Lung (tissue), 12 donors: ENCODE data around the gene ARPC2. TPM values are rescaled to one million over a fixed set of nuclear protein-coding genes. Genes with fewer than 3 reads are reported as not detected.

Source experiments
- ATAC-seq: fragments of 200-7000 bp; cut with Tn5 transposase; one replicate; pipeline ENCODE4 v1.9.1; 2020; ENCODE audit warnings: moderate number of reproducible peaks; ENCODE audit not compliant: insufficient read depth, low FRiP score
- DNase-seq, 3 donors: peaks; one replicate each; pipeline ENCODE4 v3.0.0-alpha.2; 2013 to 2017
- H3K27ac ChIP-seq, 2 donors: one replicate each; pipeline ENCODE4 v1.5.1; 2013; ENCODE audit warnings: mild to moderate bottlenecking in 2 of 2, moderate library complexity in 2 of 2, control low read depth in 1 of 2, inconsistent platforms in 1 of 2, low read depth in 1 of 2, low read length in 1 of 2
- H3K27me3 ChIP-seq, 3 donors: one replicate each; pipeline ENCODE4 v1.5.1; 2013; ENCODE audit warnings: low read length in 2 of 3; ENCODE audit not compliant: control insufficient read depth in 3 of 3, insufficient read depth in 3 of 3
- H3K36me3 ChIP-seq, 4 donors: one replicate each; pipeline ENCODE4 v1.5.1; 2013; ENCODE audit warnings: low read length in 4 of 4, mild to moderate bottlenecking in 1 of 4, moderate library complexity in 1 of 4; ENCODE audit not compliant: control insufficient read depth in 4 of 4, insufficient read depth in 4 of 4
- H3K4me1 ChIP-seq, 5 donors: one replicate each; pipeline ENCODE4 v1.5.1; 2013; ENCODE audit warnings: low read length in 5 of 5, mild to moderate bottlenecking in 2 of 5, moderate library complexity in 1 of 5; ENCODE audit not compliant: control insufficient read depth in 5 of 5, insufficient read depth in 5 of 5
- H3K4me3 ChIP-seq: one replicate; pipeline ENCODE4 v1.5.1; 2013; ENCODE audit warnings: mild to moderate bottlenecking, control low read depth, moderate library complexity
- H3K9ac ChIP-seq, 2 donors: one replicate each; pipeline ENCODE4 v1.5.1; 2013; ENCODE audit warnings: low read length in 2 of 2, control low read depth in 1 of 2; ENCODE audit not compliant: insufficient read depth in 1 of 2
- H3K9me3 ChIP-seq, 4 donors: one replicate each; pipeline ENCODE4 v1.5.1; 2013; ENCODE audit warnings: low read length in 3 of 4, mild to moderate bottlenecking in 1 of 4, moderate library complexity in 1 of 4; ENCODE audit not compliant: control insufficient read depth in 4 of 4, insufficient read depth in 3 of 4
- CTCF ChIP-seq: IDR thresholded peaks from 2 replicates; pipeline ENCODE4 v1.5.1; 2012; ENCODE audit warnings: mild to moderate bottlenecking; ENCODE audit errors: control extremely low read depth, extremely low read depth
- WGBS, 2 donors: extraction: QIAGEN DNeasy Blood & Tissue Kit; methylation state at CpG; one replicate each; pipeline ENCODE4 v1.1.7; 2013; 5-methylcytosine and 5-hydroxymethylcytosine counted together
- polyA plus RNA-seq, 2 donors: library from polyadenylated mRNA; stranded (reverse); fragments of 200-250 nt; gene quantifications; one replicate each; pipeline ENCODE4 v1.2.1, GENCODE V29; 2013
- total RNA-seq, 2 donors: library from RNA; depleted of rRNA in 1 of 2; stranded (reverse); fragments of >200 nt in 1 of 2; gene quantifications; one replicate each; pipeline ENCODE4 v1.2.1, GENCODE V29; 2014 to 2021
- donor health status: control.
- donor health status: control.
- donor health status: Bipolar disorder and iron deficiency.
- donor health status: healthy.
- donor health status: DM: yes; HTN: yes; CAD: no.

ARPC2 gene
- total and polyA plus RNA-seq, 4 donors, result 190 to 490 (median 308) TPM

- Histone ChIP-seq H3K4me1 (peaks cover 0 to 9% (median 2%) of the 10 kb centered on the region in 5 donors), H3K27ac (no peak overlapping the region), H3K27me3 (no peaks in the 10 kb centered on the region), H3K9me3 (no peaks in the 10 kb centered on the region), H3K9ac (no peak overlapping the region), H3K36me3 (no peaks in the 10 kb centered on the region), H3K4me3 (no peak overlapping the region)
- ATAC-seq, result peak; percentile 87
- peak; percentile 94 for TF ChIP-seq CTCF
- peak; percentile 89 to 93 (median 89) for DNase-seq
- 9 to 10% methylated on average over 9 of the region's 9 CpGs for WGBS, 2 donors
These were observed 84.3 kb downstream of the ARPC2 start for GRCh38 chr2:218301176-218301819.

Other genes starting within 250 kb of the ARPC2 start
- 100 to 1,000 TPM; 308 to 377 TPM for gene TNS1, start 214.2 kb upstream of the ARPC2 start, total RNA-seq
- gene TNS1, start 214.2 kb upstream of the ARPC2 start, polyA plus RNA-seq, result 100 to 1,000 TPM in 1 of 2 donors, 10 to 100 TPM in 1; 67.0 to 108 TPM
- under 1 TPM; 0.15 to 0.31 TPM for gene RUFY4, start 147.9 kb upstream of the ARPC2 start, total RNA-seq
- gene RUFY4, start 147.9 kb upstream of the ARPC2 start, polyA plus RNA-seq, result under 1 TPM; 0.43 to 0.57 TPM
- gene CXCR2, start 91.2 kb upstream of the ARPC2 start, total RNA-seq, result 1 to 10 TPM; 1.6 to 7.4 TPM
- 10 to 100 TPM in 1 of 2 donors, under 1 TPM in 1; 0.73 to 31.5 TPM for gene CXCR2, start 91.2 kb upstream of the ARPC2 start, polyA plus RNA-seq
- 1 to 10 TPM; 1.9 to 6.4 TPM for gene CXCR1, start 50.2 kb upstream of the ARPC2 start, total RNA-seq
- 10 to 100 TPM in 1 of 2 donors, under 1 TPM in 1; 0.47 to 49.0 TPM for gene CXCR1, start 50.2 kb upstream of the ARPC2 start, polyA plus RNA-seq
- gene GPBAR1, start 43.8 kb downstream of the ARPC2 start, total RNA-seq, result 1 to 10 TPM in 1 of 2 donors, under 1 TPM in 1; 0.60 to 3.2 TPM
- 1 to 10 TPM; 1.0 to 3.3 TPM for gene GPBAR1, start 43.8 kb downstream of the ARPC2 start, polyA plus RNA-seq
- 100 to 1,000 TPM in 1 of 2 donors, 10 to 100 TPM in 1; 72.9 to 193 TPM for gene AAMP, start 52.9 kb downstream of the ARPC2 start, total RNA-seq
- 10 to 100 TPM; 62.0 to 84.2 TPM for gene AAMP, start 52.9 kb downstream of the ARPC2 start, polyA plus RNA-seq
- 100 to 1,000 TPM in 1 of 2 donors, 10 to 100 TPM in 1; 83.8 to 119 TPM for gene PNKD, start 53.3 kb downstream of the ARPC2 start, total RNA-seq
- gene PNKD, start 53.3 kb downstream of the ARPC2 start, polyA plus RNA-seq, result 100 to 1,000 TPM; 110 to 137 TPM
- gene TMBIM1, start 75.3 kb downstream of the ARPC2 start, total RNA-seq, result 100 to 1,000 TPM; 106 to 258 TPM
- gene TMBIM1, start 75.3 kb downstream of the ARPC2 start, polyA plus RNA-seq, result 100 to 1,000 TPM in 1 of 2 donors, 10 to 100 TPM in 1; 92.1 to 188 TPM
- gene CATIP, start 139.7 kb downstream of the ARPC2 start, total RNA-seq, result 10 to 100 TPM in 1 of 2 donors, 1 to 10 TPM in 1; 5.6 to 12.8 TPM
- gene CATIP, start 139.7 kb downstream of the ARPC2 start, polyA plus RNA-seq, result 1 to 10 TPM; 5.6 to 6.3 TPM
- gene SLC11A1, start 165.1 kb downstream of the ARPC2 start, total RNA-seq, result 100 to 1,000 TPM in 1 of 2 donors, 10 to 100 TPM in 1; 57.6 to 262 TPM
- gene SLC11A1, start 165.1 kb downstream of the ARPC2 start, polyA plus RNA-seq, result 100 to 1,000 TPM; 206 to 359 TPM
- gene CTDSP1, start 182.7 kb downstream of the ARPC2 start, total RNA-seq, result 100 to 1,000 TPM; 155 to 183 TPM
- 100 to 1,000 TPM; 113 to 123 TPM for gene CTDSP1, start 182.7 kb downstream of the ARPC2 start, polyA plus RNA-seq
- under 1 TPM; 0.21 to 0.77 TPM for gene VIL1, start 201.9 kb downstream of the ARPC2 start, total RNA-seq
- under 1 TPM; 0.06 to 0.09 TPM for gene VIL1, start 201.9 kb downstream of the ARPC2 start, polyA plus RNA-seq